Adrenal gland (tissue), 5 donors: ENCODE results near the gene RAF1.

Source experiments
- CTCF ChIP-seq, 6 experiments: fragments of 450-650 bp in 4 of 6; fragments of 200-600 bp in 2 of 6; sonication (generic) in 1 of 6; IDR thresholded peaks; 1 replicate in 5 of 6; 2 replicates in 1 of 6; pipeline versions ENCODE4 v1.5.1 to v1.8.0; 2016 to 2021; ENCODE audit warnings: antibody characterized with exemption in 6 of 6, mild to moderate bottlenecking in 2 of 6, moderate library complexity in 1 of 6
- POLR2A ChIP-seq, 2 donors: fragments of 450-650 bp; IDR thresholded peaks; one replicate each; pipeline ENCODE4 v1.6.1; 2017; ENCODE audit warnings: antibody characterized with exemption in 2 of 2, mild to moderate bottlenecking in 2 of 2, moderate library complexity in 1 of 2
- donor health status: DM: no; HTN: no; CAD: no.

- TF ChIP-seq POLR2A (IDR thresholded peaks at IDR 0.05) (no peak), CTCF (IDR thresholded peaks at IDR 0.05) (no peak)
These were observed 113.8 kb downstream of the RAF1 start for GRCh38 chr3:12549971-12550760.
